KOPT-K1 (cell line): Measurements from ENCODE around the gene KLHL29.

Experiments used
- H3K27ac ChIP-seq: fragments of 200-600 bp; sonication (generic); 2 replicates; pipeline ENCODE4 v1.5.1; 2016; ENCODE audit warnings: antibody characterized with exemption, mild to moderate bottlenecking, low read depth, low read length; ENCODE audit not compliant: poor library complexity, severe bottlenecking
- H3K36me3 ChIP-seq: fragments of 200-600 bp; sonication (generic); 2 replicates; pipeline ENCODE4 v1.5.1; 2017; ENCODE audit warnings: antibody characterized with exemption, mild to moderate bottlenecking, low read length, moderate library complexity; ENCODE audit not compliant: insufficient read depth
- H3K9me3 ChIP-seq: fragments of 200-600 bp; sonication (generic); 2 replicates; pipeline ENCODE4 v1.5.1; 2017; ENCODE audit warnings: antibody characterized with exemption, low read length, mild to moderate bottlenecking; ENCODE audit not compliant: insufficient read depth, poor library complexity, severe bottlenecking

KLHL29 gene

DNA sequence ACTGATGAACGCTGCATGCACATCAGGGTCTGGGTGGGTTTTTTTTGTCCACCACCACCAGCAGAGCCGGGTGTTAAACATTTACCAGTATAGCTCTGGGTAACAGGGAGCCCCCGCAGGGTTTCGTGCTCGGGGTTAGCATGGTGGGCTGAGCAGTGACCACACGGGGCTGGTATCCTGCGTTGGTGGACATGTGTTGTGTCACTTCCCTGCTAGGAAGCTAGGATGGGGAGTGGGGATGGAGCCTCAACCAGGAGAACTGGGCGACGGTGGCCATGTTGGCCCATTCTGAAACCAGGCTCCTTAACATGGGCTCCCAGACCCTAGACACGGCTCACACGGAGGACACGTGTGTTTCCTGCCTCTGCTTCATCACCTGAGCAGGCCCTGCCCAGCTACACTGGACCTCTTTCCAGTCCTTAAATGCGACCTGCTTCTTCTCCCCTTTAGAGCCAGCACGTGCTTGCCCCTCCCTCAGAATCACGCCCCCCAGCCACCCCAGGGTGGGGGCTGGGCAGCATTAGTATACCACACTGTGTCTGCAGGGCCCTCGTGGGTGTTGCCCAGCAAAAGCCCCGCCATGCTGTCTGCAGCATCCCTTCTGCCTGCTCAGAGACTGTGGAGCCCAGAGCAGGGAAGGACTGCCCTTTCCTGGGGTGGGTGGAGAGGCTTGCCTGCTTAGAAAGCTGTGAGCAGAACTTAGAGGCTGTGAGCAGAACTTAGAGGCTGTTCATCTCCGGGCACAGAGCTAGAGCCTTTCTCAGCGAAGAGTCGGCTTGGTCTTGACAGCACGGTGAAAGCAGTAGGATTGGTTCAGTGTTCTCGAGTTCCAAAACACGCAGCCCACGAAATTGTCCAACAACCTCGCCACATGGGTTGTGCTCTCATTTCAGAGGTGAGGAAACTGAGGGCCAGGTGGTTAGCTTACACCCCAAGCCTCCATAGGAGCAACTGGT is 142.1 kb downstream of the KLHL29 start:
- Histone ChIP-seq H3K27ac (no peak overlapping the region), H3K36me3 (no peaks in the 10 kb centered on the region), H3K9me3 (no peaks in the 10 kb centered on the region)

- Histone ChIP-seq H3K36me3 (no peaks in the 10 kb centered on the region), H3K27ac (no peak overlapping the region), H3K9me3 (no peaks in the 10 kb centered on the region)
Observed at GRCh38 chr2:23528171-23528570, 143.2 kb downstream of the KLHL29 start.

- Histone ChIP-seq H3K27ac (no peak overlapping the region), H3K36me3 (no peaks in the 10 kb centered on the region), H3K9me3 (no peaks in the 10 kb centered on the region)
Observed at GRCh38 chr2:23528690-23529089, 143.7 kb downstream of the KLHL29 start.

DNA sequence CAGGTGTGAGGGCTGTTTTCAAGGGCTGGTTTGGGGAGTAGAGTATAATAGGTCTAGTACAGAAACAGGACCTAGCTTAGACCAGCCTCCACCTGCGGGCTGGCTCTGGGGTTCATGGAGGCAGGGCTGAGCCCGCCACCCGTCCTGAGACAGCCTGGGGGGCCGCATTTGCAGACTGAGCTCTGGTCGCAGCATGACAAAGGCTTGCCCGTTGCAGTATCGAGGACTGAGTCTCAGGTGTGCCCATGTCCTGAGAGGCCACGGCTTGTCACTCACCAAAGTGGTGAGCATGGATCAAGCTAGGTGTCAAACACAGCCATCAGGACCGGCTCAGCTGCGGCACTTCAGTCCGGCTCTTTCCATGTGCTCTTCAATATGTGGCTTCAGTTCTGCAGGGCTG is 144.7 kb downstream of the KLHL29 start:
- Histone ChIP-seq H3K36me3 (no peaks in the 10 kb centered on the region), H3K9me3 (no peaks in the 10 kb centered on the region), H3K27ac (no peak overlapping the region)

DNA sequence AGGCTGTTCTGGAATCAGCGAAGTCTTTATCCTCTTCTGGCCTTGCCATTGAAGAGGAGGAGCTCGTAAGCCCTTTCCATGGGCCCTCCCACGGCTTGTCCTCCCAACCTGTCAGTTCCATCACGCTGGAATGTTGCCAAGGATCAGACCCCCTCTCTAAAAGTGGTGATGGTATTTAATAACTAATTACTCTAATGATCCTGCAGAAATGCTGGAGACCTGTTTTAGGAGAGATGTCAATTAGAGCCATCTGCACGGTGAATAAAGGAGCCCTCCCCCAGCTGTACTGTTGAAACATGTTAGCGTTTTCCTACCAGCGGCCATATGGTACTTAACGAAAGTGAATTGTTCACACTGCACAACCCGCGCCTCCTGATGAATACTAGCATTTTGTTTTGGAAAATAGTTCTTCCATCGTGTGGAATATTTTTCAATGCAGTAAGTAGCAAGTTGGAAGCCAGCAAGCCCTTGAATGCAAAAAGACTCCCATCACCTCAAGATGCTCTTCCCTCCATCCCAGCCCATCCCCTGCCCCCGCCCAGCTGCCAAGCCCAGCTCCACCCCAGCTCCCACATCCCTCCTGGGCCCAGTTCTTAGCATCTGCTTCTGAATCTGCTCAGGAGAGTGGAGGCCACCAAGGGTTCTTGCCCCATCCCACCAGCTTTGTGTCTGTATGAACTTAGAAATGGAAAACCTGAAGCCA is 145.4 kb downstream of the KLHL29 start:
- H3K9me3 ChIP-seq, result no peaks in the 10 kb centered on the region
- no peaks in the 10 kb centered on the region for H3K36me3 ChIP-seq
- H3K27ac ChIP-seq, result no peak overlapping the region

DNA sequence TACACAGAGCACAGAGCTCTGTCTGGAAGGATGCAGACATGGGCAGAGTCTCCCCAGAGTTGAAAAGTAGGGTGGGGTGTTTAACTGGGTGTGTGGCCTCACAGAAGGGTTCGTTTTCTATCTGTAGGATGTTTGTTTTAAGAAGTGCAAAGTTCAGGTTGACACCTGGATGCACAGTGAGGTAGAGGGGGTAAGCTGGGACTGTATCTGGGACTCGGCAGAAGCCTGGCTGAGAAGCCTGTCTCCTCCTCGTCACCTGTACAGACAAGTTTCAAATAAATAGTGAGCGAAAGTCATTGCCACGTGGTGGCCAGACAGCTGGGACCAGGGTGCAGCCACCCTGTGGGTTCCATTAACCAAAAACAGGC is 145.9 kb downstream of the KLHL29 start:
- Histone ChIP-seq H3K27ac (no peak overlapping the region), H3K9me3 (no peaks in the 10 kb centered on the region), H3K36me3 (no peaks in the 10 kb centered on the region)

- no peak overlapping the region for H3K27ac ChIP-seq
- no peaks in the 10 kb centered on the region for H3K9me3 ChIP-seq
Observed at GRCh38 chr2:23531280-23531679, 146.3 kb downstream of the KLHL29 start.

DNA sequence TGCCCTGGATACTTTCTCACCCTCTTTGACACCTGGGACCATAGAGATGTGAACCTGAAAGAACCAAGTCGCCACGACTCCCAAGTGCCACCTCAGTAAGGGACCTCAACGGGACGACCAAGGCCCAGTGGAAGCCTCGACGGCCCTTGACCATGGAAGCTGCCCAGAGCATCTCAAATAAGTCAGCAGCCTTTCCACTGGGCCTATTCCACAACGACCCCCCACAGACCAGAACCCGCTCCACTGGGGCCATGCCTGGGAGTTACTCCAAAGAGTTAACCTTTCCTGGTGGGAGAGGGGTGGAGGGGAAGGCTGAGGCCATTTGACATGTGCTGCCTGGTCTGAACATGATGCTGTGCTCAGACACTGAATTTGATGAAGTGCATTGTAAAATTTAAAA is 146.9 kb downstream of the KLHL29 start:
- peak overlapping the region; percentile 48 for H3K27ac ChIP-seq
- H3K36me3 ChIP-seq, result no peaks in the 10 kb centered on the region
- H3K9me3 ChIP-seq, result no peaks in the 10 kb centered on the region

More at GRCh38 chr2:23531280-23531679, 146.3 kb downstream of the KLHL29 start:
- H3K36me3 ChIP-seq, result no peaks in the 10 kb centered on the region

DNA sequence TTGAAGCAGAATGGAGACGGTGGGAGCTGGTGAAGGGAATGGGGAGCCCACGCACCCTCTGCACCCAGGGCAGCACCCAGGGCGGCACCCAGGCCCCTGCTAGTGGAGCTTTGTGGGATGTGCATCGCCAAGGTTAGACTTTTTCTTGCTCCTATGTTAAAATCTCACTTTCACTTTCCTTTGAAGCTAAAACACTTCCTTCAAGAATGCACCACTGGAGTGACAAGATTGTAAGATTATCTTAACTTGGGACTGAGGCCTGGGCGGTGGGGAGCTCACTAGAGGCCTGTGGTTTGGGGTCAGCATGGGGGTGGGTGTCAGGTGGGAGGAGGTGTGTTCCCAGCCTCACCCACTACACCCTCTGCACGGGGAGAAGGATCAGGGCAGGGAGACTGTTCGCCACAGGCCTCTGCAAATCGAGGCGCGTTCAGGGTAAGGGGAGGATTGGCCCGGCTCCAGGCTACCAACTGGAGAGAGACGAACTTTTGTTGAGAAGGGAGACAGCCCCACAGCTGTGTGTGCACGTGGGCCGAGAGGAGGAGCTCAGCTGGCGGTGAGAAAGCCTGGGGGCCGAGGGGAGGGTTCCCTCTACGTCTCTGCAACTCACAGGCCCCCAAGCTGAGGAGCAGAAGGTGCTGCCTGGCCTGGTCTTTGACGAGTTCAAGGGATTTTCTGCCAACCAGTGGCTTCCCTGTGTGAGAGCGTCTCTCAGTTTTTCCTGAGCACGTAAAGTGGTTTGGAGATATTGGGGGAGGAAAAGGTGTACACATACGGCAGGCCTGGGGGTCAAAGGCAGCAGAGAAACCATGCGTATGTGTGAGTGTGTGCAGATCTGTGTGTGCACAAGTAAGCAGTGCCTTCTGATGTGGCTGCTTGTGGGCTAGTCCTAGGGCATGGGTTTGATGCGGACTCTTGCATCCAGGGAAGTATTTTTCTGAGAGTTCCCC is 147.7 kb downstream of the KLHL29 start:
- Histone ChIP-seq H3K36me3 (no peaks in the 10 kb centered on the region), H3K27ac (peak overlapping the region; percentile 48), H3K9me3 (no peaks in the 10 kb centered on the region)

DNA sequence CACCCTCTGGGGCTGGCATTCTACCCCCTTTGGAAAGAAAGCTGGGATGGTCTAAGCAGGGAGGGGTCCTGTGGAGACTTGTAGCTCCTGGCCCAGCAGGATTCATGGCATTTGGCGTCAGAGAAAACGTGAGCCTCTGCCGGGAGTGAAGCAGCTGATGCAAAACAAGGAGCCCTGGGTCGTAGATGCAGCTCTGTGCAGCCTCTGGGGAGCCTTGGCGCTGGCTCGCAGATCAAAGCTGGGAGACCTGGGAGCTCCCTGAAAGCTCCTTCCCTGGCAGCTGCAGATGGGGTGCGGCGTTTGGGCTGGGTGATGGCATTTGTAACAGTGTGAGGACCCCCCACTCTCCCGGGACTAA is 148.3 kb downstream of the KLHL29 start:
- Histone ChIP-seq H3K36me3 (no peaks in the 10 kb centered on the region), H3K9me3 (no peaks in the 10 kb centered on the region), H3K27ac (peak overlapping the region; percentile 48)

- no peaks in the 10 kb centered on the region for H3K9me3 ChIP-seq
- no peaks in the 10 kb centered on the region for H3K36me3 ChIP-seq
- H3K27ac ChIP-seq, result no peak overlapping the region
Observed at GRCh38 chr2:23534771-23535170, 149.8 kb downstream of the KLHL29 start.

GRCh38 chr2:23536326-23536725 is 151.3 kb downstream of the KLHL29 start:
- Histone ChIP-seq H3K27ac (no peak overlapping the region), H3K36me3 (no peaks in the 10 kb centered on the region), H3K9me3 (no peaks in the 10 kb centered on the region)

- Histone ChIP-seq H3K36me3 (no peaks in the 10 kb centered on the region), H3K9me3 (no peaks in the 10 kb centered on the region)
Observed at GRCh38 chr2:23537991-23538390, 153.0 kb downstream of the KLHL29 start.

GRCh38 chr2:23538566-23538965 is 153.6 kb downstream of the KLHL29 start:
- H3K27ac ChIP-seq, result no peak overlapping the region

More at GRCh38 chr2:23537991-23538390, 153.0 kb downstream of the KLHL29 start:
- H3K27ac ChIP-seq, result no peak overlapping the region

More at GRCh38 chr2:23538566-23538965, 153.6 kb downstream of the KLHL29 start:
- H3K36me3 ChIP-seq, result no peaks in the 10 kb centered on the region
- H3K9me3 ChIP-seq, result no peaks in the 10 kb centered on the region
